Renal cortical epithelial cell (primary cell): Measurements from ENCODE around the gene SPPL2B. TPM values are rescaled to one million over a fixed set of nuclear protein-coding genes. Genes with fewer than 3 reads are reported as not detected.
A peak's percentile ranks its signal among the peaks of the same experiment; 100 is the strongest.
"Not testable (repeated sequence)": the region's sequence is repeated elsewhere in the genome, so short reads cannot be mapped to it uniquely, and the experiment has no call there.

Source experiments
- DNase-seq: peaks from one replicate; pipeline ENCODE4 v3.0.0-alpha.2; 2011; ENCODE audit warnings: low read depth
- total RNA-seq: library from RNA; depleted of rRNA; stranded (reverse); fragments of >200 nt; gene quantifications from 2 replicates; pipeline ENCODE4 v1.2.3, GENCODE V29; 2014

SPPL2B gene
- total RNA-seq, 1 donor from 2014 or later, result 43.7 TPM

GRCh38 chr19:2380567-2380966 lies 52.1 kb downstream of the SPPL2B start:
- no peak for DNase-seq

DNA sequence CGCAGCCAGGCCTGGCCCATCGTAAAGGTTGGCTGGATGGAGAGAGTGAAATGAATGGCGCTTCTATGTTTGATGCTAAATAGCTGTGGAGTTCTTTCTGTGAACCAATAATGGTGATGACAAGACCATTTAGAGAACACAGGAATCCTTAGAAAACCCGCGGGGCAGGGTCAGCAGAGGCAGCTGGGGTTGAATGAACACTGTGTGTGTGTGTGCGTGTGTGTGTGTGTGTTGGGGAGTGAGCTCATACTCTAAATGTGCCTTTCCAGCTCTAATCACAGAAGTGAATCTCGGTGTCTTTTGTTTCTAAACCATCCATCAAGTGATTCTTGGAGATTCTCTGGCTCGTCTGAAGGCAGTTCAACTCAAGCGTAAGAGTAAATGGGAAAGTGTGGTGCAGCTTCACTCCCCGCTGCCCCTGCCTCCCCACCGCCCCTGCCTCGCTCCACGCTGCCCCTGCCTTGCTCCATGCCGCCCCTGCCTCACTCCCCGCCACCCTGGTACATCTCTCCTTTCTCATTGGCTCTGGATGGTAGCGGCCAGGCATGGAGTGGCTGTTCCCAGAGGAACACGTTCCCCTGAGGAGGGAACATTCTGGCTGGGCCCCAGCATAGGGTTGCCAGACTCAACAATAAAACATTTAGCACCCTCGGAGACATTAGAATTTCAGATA lies 52.8 kb downstream of the SPPL2B start:
- DNase-seq, result peak; percentile 32

- no peak for DNase-seq
Measured at GRCh38 chr19:2382530-2383222, 54.2 kb downstream of the SPPL2B start.

- peak; percentile 94 for DNase-seq
Measured at GRCh38 chr19:2385053-2385721, 56.7 kb downstream of the SPPL2B start.

GRCh38 chr19:2387367-2388288 lies 59.1 kb downstream of the SPPL2B start:
- no peak for DNase-seq

GRCh38 chr19:2389594-2389993 lies 61.1 kb downstream of the SPPL2B start:
- no peak for DNase-seq

DNA sequence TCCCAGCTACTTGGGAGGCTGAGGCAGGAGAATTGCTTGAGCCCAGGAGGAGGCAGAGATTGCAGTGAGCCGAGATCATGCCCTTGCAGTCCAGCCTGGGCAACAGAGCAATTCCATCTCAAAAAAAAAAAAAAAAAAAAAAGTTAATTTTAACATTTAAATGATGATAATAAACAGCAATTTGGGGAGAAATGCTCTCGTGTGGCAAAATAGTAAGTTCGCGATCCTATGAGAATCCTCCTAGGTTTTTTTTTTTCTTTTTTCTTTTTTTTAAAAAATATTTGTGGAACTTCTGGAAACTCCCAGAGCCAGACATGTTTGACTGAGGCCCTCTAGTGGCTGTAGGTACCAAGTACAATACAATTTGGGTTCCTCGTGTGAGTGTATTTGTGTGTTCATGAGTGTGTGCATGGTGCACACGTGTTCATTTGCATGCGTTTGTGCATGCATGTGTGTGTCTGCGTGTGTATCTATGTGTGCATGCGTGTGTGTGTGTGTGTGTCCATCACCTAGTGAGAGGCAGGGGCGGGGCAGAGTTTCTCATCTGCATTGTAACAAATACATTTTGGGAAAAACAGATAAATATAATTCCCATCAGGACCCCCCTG lies 62.7 kb downstream of the SPPL2B start:
- DNase-seq, result peak; percentile 74

- no peak for DNase-seq
Measured at GRCh38 chr19:2392366-2392765, 63.9 kb downstream of the SPPL2B start.

DNA sequence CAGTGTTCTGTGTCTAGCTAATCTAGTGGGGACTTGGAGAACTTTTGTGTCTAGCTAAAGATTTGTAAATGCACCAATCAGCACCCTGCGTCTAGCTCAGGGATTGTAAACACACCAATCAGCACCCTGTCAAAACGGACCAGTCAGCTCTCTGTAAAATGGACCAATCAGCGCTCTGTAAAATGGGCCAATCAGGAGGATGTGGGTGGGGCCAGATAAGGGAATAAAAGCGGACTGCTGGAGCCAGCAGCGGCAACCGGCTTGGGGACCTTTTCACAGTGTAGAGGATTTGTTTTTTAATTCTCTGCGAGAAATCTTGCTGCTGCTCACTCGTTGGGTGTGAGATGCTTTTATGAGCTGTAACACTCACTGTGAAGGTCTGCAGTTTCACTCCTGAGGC lies 64.4 kb downstream of the SPPL2B start:
- not testable (repeated sequence) for DNase-seq

- no peak for DNase-seq
Measured at GRCh38 chr19:2394054-2394441, 65.6 kb downstream of the SPPL2B start.

- no peak for DNase-seq
Measured at GRCh38 chr19:2394442-2395292, 66.2 kb downstream of the SPPL2B start.

GRCh38 chr19:2395293-2395829 lies 66.9 kb downstream of the SPPL2B start:
- DNase-seq, result not testable (repeated sequence)

- not testable (repeated sequence) for DNase-seq
Measured at GRCh38 chr19:2397173-2397572, 68.7 kb downstream of the SPPL2B start.

DNA sequence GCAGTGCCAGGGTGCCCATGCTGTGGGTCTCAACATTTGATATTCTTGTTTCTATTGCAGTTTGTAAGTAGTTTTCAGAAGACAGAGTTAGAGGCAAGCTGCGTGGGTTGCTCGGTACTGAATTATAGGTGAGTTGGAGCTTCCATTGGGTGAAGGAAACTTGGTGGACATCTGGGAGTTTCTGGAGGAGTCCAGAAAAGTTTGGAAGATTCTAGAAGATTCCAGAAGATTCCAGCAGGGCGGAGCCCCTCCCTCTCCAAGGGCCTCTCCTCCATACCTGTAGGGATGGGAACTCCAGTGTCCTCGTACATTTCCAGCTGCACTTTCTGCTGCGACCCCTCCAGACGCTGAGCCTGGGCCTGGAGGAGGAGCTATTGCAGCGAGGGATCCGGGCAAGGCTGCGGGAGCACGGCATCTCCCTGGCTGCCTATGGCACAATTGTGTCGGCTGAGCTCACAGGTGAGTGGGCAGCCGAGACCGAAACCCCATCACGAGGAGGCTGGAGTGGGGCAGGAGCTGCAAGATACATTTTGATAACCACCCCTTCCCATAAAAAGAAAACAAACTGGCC lies 70.3 kb downstream of the SPPL2B start:
- DNase-seq, result no peak

DNA sequence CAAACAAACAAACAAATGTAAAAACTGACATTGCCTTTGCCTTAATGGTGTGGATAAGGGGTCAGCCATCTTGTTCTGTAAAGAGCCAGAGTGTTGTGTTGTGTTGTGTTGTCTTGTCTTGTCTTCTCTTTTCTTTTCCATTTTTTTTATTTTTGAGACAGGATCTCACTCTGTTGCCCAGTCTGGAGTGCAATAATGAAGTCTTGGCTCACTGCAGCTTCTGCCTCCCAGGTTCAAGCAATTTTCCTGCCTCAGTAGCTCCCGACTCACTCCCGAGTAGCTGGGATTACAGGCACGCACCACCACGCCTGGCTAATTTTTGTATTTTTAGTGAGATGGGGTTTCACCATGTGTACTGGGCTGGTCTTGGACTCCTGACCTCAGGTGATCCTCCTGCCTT lies 71.1 kb downstream of the SPPL2B start:
- DNase-seq, result no peak

Other genes starting within 250 kb of the SPPL2B start
- gene MOB3A, start 232.4 kb upstream of the SPPL2B start, total RNA-seq, result 16.0 and 46.7 TPM in 2 replicates
- gene IZUMO4, start 231.8 kb upstream of the SPPL2B start, total RNA-seq, result 0.89 and 3.5 TPM in 2 replicates
- 111 and 175 TPM in 2 replicates for gene AP3D1, start 177.1 kb upstream of the SPPL2B start, total RNA-seq
- gene DOT1L, start 164.8 kb upstream of the SPPL2B start, total RNA-seq, result 1.9 and 8.4 TPM in 2 replicates
- 68.1 and 121 TPM in 2 replicates for gene PLEKHJ1, start 92.4 kb upstream of the SPPL2B start, total RNA-seq
- gene SF3A2, start 91.9 kb upstream of the SPPL2B start, total RNA-seq, result 21.0 and 39.2 TPM in 2 replicates
- 1.0 TPM in 1 of 2 replicates, not detected in the other for gene AMH, start 79.4 kb upstream of the SPPL2B start, total RNA-seq
- 3.3 TPM in 1 of 2 replicates, not detected in the other for gene JSRP1, start 72.3 kb upstream of the SPPL2B start, total RNA-seq
- gene PEAK3, start 46.5 kb upstream of the SPPL2B start, total RNA-seq, result 0.05 TPM in 1 of 2 replicates, not detected in the other
- gene LINGO3, start 20.5 kb upstream of the SPPL2B start, total RNA-seq, result 0.05 TPM in 1 of 2 replicates, not detected in the other
- gene LSM7, start 98 bp upstream of the SPPL2B start, total RNA-seq, result 69.3 and 119 TPM in 2 replicates
- 0.05 TPM in 1 of 2 replicates, not detected in the other for gene TMPRSS9, start 31.6 kb downstream of the SPPL2B start, total RNA-seq
- gene TIMM13, start 98.9 kb downstream of the SPPL2B start, total RNA-seq, result 31.8 and 45.5 TPM in 2 replicates
- 47.4 and 75.4 TPM in 2 replicates for gene LMNB2, start 128.3 kb downstream of the SPPL2B start, total RNA-seq
- 31.4 and 50.2 TPM in 2 replicates for gene GADD45B, start 147.4 kb downstream of the SPPL2B start, total RNA-seq